ENCODE results near the gene MDGA2.

- TF ChIP-seq CTCF (IDR thresholded peaks at IDR 0.05), result no peak
- TF ChIP-seq POLR2A (IDR thresholded peaks at IDR 0.05), result no peak
Measured at GRCh38 chr14:47619392-47619791, 56.0 kb downstream of the MDGA2 start.

Measured in upper lobe of left lung (tissue), 4 donors.